Measurements from ENCODE around the gene PLCB4.

The PLCB4 gene

DNA sequence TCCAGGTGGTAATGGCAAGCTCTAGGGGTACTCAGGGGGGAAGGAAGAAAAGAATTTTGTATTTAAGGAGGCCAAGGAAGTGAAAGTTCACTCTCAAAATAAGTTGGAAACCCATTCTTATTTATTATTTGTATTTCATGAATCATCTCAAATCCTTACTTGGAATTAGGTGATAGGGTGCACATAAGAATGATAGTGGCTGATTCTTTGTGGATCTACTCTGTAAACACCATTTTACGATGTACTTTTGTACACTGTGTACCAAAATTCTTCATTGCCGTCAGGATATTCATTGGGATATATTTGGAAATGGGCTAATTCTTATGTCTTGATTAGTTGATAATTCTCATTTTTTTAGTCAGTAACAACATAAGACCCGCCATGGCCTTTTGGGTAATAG is 266.0 kb downstream of the PLCB4 start:
- no peak for FAIRE-seq

DNA sequence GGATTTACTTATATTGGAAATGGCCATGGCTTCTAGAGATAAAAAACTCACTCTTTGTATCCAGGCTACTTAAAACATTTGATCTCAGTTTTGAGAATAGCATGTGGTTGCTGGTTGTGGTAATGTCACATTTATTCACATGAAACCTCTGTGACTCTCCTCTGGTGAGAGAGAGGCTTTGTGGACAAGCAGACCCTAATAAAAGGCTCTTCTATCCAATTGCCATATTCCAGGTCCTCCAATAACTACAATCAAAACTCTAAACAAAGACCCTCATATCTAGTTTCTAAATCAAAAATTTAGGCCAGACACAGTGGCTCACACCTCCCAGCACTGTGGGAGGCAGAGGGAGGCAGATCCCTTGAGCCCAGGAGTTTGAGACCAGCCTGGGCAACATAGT is 269.2 kb downstream of the PLCB4 start:
- FAIRE-seq: no peak

DNA sequence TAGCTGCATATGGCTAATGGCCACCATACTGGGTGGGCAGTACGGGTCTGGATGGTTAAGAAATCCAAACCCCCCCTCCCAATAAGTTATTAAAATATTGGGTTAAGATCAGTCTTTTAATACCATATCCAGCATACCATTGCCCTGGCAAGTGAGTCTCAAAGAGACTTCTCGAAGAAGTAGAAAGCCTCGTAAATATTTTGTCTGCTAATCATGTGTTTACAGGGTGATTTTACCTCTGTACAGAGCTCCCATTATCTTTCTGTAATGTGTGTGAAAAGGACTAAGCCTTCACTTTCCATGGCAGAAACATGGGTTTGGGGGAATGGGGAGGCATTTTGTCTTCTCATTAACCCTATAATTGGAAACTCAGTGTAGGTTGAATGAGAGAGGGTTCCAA is 270.8 kb downstream of the PLCB4 start:
- no peak for FAIRE-seq

DNA sequence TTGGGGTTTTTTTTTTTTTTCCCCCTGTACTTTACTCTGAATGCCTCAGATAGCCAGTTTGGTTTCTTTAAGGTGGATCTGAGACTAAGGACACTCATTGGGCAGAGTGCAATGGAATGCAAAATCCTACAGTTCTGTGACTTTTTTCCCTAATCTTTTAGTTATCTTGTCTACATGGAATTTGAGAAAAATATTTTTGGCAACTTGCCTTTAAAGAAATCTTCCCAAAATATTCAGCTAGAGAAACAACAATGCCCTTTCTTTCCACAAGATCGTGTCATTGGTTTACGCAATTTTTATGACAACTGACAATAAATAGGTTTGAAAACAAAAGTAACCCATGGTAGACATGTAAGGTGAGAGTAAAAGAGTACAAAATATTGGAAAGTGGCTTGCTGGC is 273.8 kb downstream of the PLCB4 start:
- FAIRE-seq: no peak

DNA sequence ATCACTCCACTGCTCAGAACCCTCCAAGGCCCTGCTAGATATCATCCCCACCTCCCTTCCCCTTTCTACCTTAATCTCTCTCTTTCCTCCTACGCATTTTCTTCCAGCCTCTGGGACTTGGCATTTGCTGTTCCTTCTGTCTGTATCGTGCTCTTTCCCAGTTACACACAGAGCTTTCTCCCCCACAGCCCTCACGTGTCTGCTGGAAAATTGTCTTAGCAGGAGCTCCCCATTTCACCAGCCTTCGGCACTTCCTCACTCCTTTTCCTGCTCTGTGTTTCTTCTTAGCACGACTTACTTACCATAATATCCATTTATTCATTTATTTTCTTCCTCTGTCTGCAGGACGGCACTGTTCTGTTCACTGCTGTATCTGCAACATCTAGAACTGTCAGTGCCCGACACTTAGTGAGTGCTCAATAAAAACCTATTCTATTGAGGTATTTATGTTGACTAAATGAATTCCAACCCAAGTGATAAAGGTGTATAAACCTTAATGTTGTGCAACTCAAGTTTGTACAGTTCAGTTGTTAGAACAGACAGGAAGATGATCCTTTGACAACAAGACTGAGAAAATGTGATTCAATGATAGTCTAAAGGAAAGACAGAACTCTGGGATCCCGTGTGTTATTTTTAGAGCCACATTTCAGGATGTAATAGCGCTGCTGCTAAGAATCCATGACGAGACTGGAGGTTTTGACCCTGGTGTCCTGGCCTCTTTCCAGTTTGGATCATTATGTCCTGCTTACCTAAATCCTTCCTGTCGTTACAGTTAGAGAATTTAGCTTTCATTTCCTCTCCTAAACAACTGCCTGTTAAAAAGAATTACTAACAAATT is 275.4 kb downstream of the PLCB4 start:
- no peak for FAIRE-seq

DNA sequence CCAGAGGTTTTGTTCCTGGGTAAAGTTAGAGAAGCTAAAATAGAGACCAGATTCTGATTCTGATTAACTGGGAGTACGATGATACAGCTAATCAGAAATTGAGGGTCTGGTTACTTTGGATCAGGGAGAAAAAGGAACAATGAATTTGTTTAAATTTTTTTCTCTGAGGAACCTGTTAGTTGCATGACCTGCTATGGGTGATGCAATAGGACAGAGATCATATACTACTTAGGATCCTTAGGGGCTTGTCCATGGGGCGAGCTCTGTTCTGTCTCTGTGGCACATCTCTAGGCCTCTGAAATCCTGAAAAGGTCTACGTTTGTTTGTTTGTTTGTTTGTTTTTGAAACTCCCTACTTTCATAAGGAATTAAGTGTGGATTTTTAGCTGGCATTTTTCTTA is 279.4 kb downstream of the PLCB4 start:
- FAIRE-seq: no peak

DNA sequence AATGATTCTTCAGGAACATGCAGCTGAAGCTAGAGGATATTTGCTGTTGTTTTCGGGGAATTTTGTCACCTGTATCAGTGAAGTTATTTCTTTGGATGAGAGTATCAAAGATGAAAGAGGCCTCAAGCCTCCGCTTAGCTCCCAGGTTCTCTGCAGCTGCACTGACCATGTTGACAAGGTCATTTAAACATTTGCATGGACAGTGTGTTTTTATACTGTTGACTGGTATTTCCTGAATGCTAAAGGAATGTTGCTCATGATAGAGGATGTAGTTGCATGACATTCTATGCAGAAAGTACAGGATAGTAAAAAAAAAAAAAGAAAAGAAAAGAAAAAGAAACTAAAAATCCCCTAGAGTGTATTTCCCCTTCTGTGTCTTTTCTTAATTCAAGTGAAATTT is 279.9 kb downstream of the PLCB4 start:
- FAIRE-seq: no peak

DNA sequence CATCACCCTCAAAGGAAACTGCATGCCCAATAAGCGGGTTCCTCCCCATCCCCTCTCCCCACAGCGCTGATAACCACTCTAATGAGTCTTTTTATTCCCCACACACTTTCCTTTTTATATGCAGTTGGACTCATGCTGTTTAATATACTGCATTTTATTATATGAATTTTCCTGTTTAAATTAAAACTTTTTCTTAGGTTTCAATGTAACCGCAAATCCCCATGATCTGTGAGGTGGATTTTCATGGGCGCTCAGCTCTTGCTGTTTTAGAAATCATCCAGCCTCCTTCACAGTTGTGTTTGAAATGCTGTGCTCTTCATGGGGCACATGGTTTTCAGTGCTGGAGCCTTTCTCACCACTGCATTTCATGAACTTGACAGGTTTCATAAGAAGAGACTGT is 280.4 kb downstream of the PLCB4 start:
- FAIRE-seq: no peak

DNA sequence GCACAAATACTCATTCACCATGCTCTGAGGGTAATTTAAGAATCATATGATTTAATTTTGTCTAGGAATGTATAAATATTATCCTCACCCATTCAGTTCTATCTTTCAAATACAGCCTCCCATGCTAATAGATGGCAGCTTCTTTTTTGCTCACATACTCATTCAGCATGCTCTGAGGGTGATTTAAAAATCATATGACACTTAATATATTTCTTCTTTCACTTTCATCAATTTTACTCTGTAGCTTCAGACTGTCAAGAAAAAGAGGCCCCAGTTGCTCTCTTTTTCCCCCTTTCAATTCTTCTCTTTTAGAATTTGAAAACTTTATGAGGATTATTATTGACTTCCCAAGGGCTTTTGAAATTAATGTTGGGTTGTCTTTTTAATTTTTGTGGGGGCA is 283.9 kb downstream of the PLCB4 start:
- FAIRE-seq: no peak

DNA sequence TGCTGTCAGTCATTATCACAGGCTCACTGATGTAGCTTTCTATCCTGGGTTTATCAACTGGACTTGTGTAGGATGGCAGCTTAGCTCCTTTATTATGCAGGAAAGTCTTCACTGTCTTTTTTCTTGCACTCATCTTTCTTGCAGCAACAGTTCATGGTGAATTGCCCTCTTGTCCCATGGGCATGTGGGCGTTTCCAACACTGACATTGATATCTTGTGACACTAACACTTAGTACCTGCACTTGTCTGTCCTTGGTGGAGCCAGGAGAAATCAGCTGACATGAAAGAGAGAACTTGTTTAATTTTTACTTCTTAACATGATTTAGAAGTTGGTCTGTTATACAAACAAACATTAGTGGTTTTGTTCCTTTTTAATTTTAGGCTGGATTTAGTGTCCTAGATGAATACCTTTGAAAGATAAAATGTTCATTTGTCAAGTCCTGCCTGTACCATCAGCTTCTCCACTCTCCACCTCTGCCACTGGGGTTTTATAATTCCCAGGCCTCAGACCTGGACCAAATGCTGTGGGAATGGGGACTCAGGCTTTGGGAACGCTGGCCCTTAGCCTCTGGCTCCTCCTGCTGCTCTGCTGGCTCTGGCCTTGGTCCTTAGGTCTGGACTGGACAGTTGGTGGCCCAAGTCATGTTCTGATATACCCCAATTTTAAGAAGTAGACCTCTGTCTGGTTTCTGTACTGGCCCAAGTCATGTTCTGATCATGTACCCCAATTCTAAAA is 284.5 kb downstream of the PLCB4 start:
- no peak for FAIRE-seq

DNA sequence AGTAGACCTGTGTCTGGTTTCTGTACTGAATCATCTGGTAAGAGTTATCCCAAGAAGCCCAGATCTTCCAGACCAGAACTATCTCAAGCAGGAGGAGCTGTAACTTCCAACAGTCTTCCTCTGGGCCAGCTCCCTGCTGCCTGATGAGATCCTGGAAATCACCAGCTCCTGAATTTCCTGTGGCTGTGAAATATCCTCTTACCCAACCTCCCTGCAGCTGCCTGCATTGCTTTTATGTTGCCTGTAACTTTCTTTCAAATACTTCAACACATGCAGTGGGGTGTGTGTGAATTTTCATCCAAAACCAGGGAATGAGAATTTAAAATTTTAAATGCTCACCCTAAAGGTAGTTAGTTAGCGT is 285.0 kb downstream of the PLCB4 start:
- no peak for FAIRE-seq

DNA sequence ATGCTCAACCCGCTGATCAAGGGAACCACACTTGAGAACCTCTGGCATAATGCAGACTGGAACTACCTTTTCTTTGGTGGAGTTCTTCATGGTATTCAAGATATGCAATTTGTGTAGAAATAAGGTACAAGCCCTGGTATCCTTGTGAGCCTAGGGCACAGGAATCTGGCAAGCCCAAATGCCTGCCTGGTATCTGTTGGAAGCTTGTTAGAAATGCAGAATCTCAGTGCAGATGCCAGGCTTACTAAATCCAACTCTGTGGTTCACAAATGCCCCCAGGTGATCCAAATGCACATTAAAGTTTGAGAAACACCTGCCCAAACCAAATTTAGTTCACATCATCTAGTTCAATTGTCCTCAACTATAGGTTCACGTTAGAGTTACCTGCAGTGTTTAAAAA is 285.7 kb downstream of the PLCB4 start:
- FAIRE-seq: no peak

DNA sequence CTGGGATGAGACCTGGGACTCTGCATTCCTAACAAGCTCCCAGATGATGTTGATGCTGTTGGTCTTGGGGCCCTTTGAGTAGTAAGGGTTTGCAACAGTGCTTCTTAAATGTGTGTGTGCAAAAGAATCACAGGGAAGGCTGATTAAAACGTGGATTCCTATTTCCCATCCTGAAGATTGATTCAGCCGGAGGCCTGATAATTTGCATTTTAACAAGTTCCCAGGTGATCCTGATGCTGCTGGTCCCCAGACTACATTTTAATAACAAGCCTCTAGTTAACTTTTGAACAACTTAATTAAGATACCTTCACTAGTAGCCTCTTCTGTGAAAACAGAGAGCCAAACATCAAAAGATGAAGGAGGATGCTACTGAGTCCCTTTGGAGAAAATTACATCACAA is 289.1 kb downstream of the PLCB4 start:
- no peak for FAIRE-seq

DNA sequence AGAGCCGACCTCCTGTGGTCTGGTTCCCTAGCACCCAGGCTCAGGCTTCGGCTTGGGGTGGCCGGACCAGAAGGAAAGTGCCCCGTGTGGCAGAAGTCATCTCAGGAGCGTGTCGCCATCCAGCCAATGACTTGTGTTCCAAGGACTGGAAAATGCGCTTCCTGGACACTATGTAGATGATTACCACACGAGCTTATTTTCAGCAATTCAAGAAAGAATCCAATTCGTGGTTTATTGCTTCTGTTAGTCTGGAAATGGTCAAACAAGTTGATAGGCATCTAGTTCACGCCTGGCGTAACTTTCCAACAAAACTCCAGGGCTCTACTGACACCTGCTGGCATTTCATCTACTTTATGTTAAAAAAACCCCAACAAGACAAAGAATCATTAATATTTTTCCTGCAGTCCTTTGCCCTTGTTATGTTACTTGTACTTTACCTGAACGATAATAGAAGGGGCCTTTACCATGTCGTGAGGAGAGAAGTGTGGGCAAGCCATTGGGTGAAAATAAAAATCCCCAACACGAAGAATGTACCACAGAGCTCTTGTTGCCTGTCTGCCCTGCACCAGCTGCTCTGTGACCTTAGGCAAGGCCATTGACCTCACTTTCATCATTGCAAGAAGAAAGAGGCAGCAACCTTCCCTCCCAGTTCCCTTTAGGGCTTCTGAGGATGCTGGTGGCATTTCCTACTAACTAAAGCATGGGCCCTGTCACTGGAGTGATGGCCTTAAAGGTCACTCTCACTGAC is 290.8 kb downstream of the PLCB4 start:
- FAIRE-seq: no peak

DNA sequence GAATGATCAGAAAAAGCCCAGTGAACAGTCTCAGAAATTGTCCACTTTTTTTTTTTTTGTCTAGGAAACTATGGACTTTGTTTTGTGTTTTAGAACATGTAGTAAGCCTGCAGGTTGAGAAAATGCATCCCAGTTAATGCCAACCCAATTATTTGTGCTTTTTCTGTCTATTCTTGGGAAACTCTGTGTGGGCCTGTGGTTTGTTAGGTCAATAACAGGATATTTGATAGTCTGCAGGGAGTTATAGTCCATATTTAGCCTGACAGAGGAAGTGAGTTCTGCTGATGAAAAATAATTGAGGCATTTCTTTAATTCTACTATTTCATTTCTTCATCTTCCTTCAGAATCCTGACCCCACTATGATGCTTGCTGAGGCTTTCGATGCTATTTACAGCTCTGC is 291.5 kb downstream of the PLCB4 start:
- no peak for FAIRE-seq

DNA sequence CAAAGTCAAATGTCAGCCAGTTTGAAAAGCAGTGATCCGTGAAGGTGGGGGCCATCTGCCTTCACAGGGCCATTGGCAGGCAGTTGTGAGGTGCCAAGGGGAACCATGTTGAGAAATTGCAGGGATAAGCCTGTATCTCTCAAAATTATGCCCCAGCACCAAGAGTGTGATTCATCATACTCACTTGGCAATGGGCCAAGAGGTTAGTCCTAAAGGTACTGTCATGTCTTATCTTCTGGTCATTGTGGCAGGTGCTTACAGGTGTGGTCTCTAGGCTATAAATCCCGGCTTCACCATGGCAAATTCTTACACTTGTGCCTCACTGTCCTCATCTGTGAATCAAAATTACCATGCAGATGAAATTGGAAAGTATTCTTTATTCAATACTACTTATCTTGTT is 294.8 kb downstream of the PLCB4 start:
- no peak for FAIRE-seq

DNA sequence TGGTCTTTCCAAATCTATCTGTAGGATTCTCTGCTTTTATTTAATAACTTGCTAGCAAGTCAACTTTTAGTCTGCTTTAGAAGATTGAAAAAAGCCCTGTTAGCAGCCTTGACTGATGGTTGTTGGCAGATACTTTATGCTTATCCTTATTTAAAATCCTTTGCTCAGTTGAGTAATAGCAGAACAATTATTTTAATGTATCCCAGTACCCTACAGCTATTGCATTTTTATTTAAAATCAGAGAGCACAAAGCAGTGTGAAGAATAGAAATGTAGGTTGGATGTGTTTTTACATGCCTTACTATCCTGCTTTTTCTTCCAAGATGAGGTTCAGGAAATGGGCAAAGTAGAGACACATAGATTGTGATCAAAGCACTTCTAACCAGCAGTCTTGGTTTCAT is 298.4 kb downstream of the PLCB4 start:
- FAIRE-seq: no peak

DNA sequence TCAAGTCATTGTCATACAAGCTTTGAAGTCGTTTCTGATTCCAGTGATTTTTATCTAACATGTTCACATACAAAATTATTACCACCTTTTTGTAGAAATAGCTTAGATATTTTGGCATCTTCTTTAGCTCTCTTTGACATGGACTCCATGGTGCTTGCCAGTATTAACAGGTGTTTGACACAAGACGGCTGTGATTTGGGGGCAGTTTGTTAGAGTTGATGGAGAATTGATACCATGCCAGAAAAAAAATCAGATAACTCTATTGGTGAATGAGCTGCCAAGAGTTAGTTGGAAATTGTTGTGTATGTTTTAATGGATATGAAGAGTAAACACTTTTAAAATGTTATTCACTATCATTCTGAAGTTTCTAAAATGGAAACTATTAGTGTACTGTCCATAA is 298.9 kb downstream of the PLCB4 start:
- FAIRE-seq: no peak

DNA sequence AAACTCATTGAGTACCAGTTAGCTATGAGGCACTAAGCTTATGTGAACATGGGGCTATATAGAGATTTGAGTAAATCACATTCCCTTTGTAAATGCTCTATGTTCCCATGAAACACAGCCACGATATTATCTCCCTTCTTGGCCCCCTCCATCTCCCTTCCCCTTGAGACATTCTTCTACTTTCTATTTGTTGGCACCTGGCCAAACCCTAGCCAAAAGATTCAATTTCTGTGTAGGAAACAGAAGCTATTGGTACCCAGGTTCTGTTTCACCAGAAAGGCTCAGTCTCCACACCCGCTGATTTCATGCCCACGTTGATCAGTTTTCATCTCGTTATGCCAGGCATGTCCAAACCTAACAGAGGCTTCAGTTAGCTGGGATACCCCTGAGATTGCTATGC is 300.0 kb downstream of the PLCB4 start:
- no peak for FAIRE-seq

DNA sequence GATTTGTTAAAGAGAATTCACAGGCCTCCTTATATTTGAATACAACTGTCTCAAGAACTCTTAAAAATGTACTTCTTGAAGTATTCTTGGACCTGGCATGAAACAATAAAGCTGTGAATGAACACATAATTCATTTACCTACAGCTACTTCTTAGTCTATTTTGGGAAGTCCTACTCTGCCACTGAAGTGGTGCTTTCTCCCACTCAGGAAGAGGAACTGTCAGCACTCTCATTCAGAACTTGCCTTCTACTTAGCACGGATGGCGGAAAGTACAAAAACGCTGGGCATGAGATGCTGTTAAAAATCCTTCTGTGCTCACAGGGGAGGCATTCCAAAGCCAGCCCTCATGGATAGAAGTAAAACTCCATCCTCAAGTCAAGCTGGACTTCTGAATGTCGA is 300.7 kb downstream of the PLCB4 start:
- FAIRE-seq: no peak

DNA sequence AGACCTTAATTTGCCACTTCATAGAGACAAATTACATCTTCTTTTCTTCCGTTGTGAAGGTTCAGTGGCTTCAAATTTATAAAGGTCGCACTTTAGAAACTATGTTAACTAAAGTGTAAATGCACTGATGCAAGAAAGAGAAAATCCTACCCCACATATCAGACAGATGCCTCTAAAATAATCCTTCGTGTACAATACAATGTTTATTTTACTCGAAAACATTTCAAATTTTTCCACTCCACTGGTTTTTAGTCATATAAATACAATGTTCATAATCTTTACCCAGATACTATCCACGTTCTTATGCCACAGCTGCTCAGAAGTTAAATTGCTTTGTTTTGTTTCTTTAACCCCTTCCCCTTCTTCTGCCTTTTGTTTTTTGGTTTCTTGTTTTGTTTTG is 305.2 kb downstream of the PLCB4 start:
- FAIRE-seq: no peak

DNA sequence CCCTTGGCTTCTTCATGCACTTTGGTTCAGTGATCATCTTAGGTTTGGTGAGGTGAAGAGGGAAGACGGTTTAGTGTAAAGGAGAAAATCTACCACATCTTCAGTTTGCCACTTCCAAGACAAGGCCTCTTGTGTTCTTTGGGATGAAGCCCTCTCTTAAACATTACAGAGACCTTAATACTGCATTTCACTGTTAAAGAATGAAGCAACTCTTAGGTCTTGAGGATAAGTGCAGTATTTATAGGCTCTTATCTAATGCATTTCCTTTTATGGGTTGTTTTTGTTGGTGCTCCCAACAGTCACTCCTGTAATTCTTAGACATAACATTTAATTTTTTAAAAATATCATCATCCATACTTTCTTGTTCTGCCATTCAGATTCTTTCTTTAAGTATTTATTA is 305.6 kb downstream of the PLCB4 start:
- no peak for FAIRE-seq

DNA sequence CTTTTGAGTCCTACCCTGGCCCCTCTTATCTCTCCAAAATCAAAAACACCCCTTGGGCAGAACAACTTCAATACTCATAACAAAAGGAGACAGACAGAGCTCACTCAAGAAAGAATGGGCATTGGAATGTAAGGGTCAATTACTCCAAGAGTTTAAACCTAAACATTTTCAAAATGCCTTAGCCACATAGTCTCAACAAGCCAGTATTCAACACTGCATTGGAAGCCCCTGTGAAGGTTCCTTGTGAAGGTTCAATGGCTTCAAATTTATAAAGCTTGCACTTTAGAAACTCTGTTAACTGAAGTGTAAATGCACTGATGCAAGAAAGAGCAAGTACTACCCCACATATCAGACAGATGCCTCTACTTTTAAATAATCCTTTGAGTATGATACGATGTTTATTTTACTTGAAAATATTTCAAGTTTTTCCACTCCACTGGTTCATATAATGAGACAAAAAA is 306.4 kb downstream of the PLCB4 start:
- no peak for FAIRE-seq

DNA sequence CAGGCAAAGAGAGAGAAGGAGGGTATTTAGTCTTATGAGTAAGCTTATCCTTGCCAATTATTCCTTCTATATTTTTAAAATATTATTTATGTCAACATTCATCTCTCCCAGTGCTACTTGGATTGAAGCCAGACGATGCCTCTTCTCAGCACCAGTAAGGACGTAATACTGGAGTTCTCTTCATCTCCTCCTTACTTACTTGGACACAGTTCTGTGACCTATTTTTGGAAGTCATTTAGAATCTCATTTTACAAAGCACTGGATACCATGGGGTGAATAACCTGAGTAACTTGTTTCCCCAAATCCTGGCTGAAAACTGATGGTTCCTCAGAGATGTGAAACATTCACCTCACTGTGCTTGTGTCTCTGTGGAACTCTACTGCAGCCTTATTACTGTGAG is 308.1 kb downstream of the PLCB4 start:
- FAIRE-seq: no peak
